ENCODE results near the gene PLEKHD1. TPM values are rescaled to one million over a fixed set of nuclear protein-coding genes. Genes with fewer than 3 reads are reported as not detected.

The PLEKHD1 gene
- total RNA-seq, 1 donor from 2014 or later, result 0.24 TPM

DNA sequence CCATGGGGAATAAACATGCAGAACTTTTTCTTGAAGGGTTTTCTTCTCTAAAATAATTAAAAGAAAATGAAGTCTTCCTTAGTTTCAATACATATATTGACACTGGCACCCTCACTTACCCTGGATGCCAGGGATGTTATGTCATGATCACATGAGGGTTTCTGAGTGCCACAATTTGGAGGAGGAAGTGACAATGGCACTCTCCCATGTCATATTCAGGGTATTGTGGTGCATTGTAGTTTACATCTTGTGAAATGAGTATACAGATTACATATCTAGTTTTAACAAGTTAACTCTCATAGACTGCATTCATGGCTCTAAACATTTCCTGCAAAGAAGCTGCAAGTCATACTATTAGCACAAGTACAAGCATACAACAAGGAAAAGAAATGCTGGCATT is 52.4 kb downstream of the PLEKHD1 start:
- Mint-ChIP-seq H3K36me3 (ENCODE audit: low read depth) (no peaks in the 10 kb centered on the region), H3K4me3 (no peak overlapping the region), H3K27me3 (peaks cover 24% of the 10 kb centered on the region), H3K27ac (no peak overlapping the region), H3K9me3 (no peaks in the 10 kb centered on the region), H3K4me1 (no peaks in the 10 kb centered on the region)
- no peak for ATAC-seq (ENCODE audit: low read depth)
- DNase-seq, result no peak
- POLR2A ChIA-PET, result no interaction called here
- TF ChIP-seq, protein P1, sequence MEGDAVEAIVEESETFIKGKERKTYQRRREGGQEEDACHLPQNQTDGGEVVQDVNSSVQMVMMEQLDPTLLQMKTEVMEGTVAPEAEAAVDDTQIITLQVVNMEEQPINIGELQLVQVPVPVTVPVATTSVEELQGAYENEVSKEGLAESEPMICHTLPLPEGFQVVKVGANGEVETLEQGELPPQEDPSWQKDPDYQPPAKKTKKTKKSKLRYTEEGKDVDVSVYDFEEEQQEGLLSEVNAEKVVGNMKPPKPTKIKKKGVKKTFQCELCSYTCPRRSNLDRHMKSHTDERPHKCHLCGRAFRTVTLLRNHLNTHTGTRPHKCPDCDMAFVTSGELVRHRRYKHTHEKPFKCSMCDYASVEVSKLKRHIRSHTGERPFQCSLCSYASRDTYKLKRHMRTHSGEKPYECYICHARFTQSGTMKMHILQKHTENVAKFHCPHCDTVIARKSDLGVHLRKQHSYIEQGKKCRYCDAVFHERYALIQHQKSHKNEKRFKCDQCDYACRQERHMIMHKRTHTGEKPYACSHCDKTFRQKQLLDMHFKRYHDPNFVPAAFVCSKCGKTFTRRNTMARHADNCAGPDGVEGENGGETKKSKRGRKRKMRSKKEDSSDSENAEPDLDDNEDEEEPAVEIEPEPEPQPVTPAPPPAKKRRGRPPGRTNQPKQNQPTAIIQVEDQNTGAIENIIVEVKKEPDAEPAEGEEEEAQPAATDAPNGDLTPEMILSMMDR (IDR thresholded peaks at IDR 0.05), result no peak
- CTCF ChIA-PET, result no interaction called here
- intact Hi-C loops (cut with micrococcal nuclease), result no loop called here

DNA sequence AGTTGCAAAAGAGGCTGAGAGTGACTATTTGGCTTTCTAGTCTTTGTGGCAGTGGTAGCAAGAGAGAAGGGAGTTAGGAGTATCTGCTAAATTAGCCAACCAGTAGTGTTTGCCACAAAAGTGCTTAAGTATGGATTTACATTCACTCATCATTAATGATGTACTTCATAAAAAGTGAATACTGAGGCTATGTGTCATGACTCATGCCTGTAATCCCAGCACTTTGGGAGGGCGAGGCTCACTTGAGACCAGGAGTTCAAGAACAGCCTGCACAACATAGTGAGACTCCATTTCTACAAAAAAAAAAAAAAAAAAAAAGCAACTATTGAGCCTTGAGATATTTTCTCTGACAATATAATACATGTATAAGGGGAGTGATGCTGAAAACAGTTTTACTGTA is 53.4 kb downstream of the PLEKHD1 start:
- no peak for DNase-seq
- Mint-ChIP-seq H3K36me3 (ENCODE audit: low read depth) (no peaks in the 10 kb centered on the region), H3K4me1 (no peaks in the 10 kb centered on the region), H3K27ac (no peak overlapping the region), H3K27me3 (peaks cover 26% of the 10 kb centered on the region), H3K4me3 (no peak overlapping the region), H3K9me3 (no peaks in the 10 kb centered on the region)
- CTCF ChIA-PET, result no interaction called here
- POLR2A ChIA-PET, result no interaction called here
- intact Hi-C loops (cut with micrococcal nuclease), result no loop called here
- TF ChIP-seq, protein P1 (IDR thresholded peaks at IDR 0.05), result no peak
- ATAC-seq (ENCODE audit: low read depth), result no peak

DNA sequence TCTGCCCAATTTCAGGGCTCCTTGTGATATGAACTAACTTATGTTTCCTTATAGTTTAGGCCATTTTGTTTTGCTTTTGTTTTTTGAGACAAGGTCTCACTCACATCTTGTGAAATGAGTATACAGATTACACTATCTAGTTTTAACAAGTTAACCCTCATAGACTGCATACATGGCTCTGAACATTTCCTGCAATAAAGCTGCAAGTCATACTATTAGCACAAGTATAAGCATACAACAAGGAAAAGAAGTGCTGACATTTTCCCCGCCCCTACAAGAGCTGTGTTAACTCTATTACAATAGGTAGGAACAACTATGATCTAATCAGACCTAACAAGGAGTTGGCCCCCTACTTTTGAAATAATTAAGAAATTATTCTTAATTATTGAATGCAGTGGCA is 54.2 kb downstream of the PLEKHD1 start:
- no peak overlapping the region for H3K27ac Mint-ChIP-seq
- ChIA-PET CTCF (no interaction called here), POLR2A (no interaction called here)
- H3K36me3 Mint-ChIP-seq (ENCODE audit: low read depth), result no peaks in the 10 kb centered on the region
- ATAC-seq (ENCODE audit: low read depth) (no peak), DNase-seq (no peak)
- peaks cover 29% of the 10 kb centered on the region for H3K27me3 Mint-ChIP-seq
- no peaks in the 10 kb centered on the region for H3K9me3 Mint-ChIP-seq
- intact Hi-C loops (cut with micrococcal nuclease), result no loop called here
- H3K4me3 Mint-ChIP-seq, result no peak overlapping the region
- TF ChIP-seq, protein P1 (IDR thresholded peaks at IDR 0.05), result no peak
- no peaks in the 10 kb centered on the region for H3K4me1 Mint-ChIP-seq

DNA sequence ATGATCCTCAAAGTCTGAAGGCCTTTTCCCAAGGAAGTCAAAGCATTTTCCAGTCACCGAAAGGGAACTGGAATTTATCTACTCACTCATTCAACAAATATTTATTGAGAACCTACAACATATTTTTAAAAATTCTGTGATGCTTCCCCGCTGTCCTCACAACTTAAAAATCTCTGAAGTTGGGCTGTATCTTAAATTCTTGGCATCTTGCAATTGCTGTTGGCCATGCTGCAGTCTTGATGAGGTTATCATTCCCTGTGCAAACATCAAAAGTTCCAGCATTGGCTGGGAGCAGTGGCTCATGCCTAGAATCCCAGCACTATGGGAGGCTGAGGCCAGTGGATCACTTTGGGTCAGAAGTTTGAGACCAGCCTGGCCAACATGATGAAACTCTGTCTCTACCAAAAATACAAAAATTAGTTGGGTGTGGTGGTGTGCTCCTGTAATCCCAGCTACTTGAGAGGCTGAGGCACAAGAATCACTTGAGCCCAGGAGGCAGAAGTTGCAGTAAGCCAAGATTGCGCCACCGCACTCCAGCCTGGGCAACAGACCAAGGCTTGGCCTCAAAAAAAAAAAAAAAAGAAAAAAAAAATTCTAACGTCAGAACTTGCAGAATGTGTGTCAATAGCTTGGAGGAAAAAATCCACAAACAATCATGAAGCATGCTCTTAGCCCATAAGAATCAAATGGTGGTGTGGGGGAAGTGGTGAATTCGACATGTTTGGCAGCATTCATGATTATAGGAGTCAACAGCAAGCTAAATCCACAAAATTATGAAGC is 55.3 kb downstream of the PLEKHD1 start:
- Mint-ChIP-seq H3K9me3 (no peaks in the 10 kb centered on the region), H3K4me1 (no peaks in the 10 kb centered on the region), H3K4me3 (no peak overlapping the region), H3K27ac (no peak overlapping the region), H3K36me3 (ENCODE audit: low read depth) (no peaks in the 10 kb centered on the region), H3K27me3 (peaks cover 33% of the 10 kb centered on the region)
- POLR2A ChIA-PET, result no interaction called here
- no peak for DNase-seq
- TF ChIP-seq, protein P1 (IDR thresholded peaks at IDR 0.05), result no peak
- no peak for ATAC-seq (ENCODE audit: low read depth)
- CTCF ChIA-PET, result no interaction called here
- intact Hi-C loops (cut with micrococcal nuclease), result no loop called here

DNA sequence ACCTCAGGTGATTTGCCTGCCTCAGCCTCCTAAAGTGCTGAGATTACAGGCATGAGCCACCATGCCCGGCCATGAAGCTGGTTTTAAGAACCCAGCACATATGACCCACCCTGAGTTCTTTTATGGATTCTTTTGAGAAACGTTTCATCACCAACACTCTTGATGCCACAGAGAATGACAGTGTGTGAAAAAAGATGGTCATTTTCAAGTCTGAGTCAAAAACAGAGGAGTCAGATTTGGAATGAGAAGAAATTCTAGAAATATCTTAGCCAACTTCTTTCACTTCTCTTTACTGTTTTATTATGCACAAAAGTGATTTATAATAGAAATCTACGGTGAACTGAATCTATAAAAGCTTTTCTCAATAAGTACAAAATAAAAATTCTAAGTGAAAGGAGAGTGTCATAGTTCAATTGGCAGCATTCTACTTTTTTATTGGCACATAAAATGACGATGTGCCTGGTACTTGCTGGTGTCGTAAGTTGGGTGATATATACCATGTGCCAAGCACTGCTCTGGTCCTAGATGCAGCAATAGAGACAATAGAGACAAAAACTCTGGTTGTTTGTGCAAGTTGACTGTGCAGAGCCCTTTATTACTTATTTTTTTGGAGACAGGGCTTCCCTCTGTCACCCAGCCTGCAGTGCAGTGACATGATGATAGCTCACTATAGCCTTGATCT is 56.3 kb downstream of the PLEKHD1 start:
- no peak overlapping the region for H3K4me3 Mint-ChIP-seq
- ATAC-seq (ENCODE audit: low read depth) (no peak), DNase-seq (no peak)
- TF ChIP-seq, protein P1 (IDR thresholded peaks at IDR 0.05), result no peak
- ChIA-PET CTCF (no interaction called here), POLR2A (no interaction called here)
- intact Hi-C loops (cut with micrococcal nuclease), result no loop called here
- H3K27me3 Mint-ChIP-seq, result peaks cover 26% of the 10 kb centered on the region
- H3K27ac Mint-ChIP-seq, result no peak overlapping the region
- no peaks in the 10 kb centered on the region for H3K4me1 Mint-ChIP-seq
- H3K9me3 Mint-ChIP-seq, result no peaks in the 10 kb centered on the region
- no peaks in the 10 kb centered on the region for H3K36me3 Mint-ChIP-seq (ENCODE audit: low read depth)

All from activated B cell treated with CpG ODN at 0.5 μM for 24 hours (primary cell).